ENCODE data around the gene FAM83F.

Gene FAM83F

GRCh38 chr22:40076702-40077645 is 82.2 kb downstream of the FAM83F start:
- peak; percentile 2 for DNase-seq

DNA sequence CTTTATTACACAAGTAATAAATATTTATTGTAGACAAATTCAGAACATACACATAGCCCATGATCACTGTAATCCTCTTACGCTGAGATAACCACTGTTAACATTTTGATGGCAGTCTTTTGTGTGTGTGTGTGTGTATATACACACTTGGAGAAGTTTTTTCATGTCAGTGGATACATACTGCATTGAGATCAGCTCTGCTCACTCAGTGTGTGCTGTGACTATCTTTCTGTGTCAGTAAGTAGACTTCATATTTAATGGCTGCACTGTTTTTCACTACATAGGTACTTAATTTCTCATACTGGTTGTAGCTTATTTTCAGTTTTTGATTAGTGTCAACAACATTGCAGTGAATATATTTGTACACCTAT is 82.9 kb downstream of the FAM83F start:
- no peak for DNase-seq

DNA sequence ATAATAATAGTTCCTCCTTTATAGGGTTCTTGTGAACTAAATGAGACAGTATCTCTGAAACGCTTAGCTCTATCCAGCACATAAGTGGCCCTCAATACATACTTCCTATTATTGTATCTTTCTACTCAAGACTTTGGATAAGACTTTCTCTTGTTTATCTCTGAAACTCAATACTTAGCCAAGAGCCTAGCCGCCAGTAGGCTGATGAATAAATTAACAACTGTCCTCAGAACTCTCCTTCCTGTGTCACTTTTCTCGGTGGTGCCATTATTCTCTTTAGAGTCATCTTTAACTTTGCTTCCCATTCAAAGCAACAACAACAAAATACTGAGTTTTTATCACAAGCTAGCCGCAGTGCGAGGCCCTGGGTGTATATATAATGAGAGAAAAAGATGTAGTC is 86.9 kb downstream of the FAM83F start:
- no peak for DNase-seq

DNA sequence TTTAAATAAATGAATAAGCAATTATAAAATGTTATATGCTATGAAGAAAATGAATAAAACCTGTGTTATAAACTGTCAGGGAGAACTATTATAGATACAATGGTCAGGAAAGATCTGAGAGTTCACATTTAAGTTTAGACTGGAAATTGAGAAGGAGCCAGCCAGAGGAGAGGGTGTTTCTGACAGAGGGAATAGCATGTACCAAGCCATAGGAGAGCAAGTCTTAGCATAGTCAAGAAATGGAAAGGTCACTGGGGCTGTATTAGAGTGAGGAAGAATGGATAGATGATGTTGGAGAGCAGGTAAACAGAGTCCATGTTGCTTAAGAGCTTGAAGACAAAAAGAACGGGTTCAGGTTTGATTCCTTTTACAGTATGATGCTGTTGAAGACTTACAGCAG is 87.4 kb downstream of the FAM83F start:
- no peak for DNase-seq

GRCh38 chr22:40083794-40084193 is 89.0 kb downstream of the FAM83F start:
- no peak for DNase-seq

- no peak for DNase-seq
Measured at GRCh38 chr22:40084246-40084645, 89.5 kb downstream of the FAM83F start.

DNA sequence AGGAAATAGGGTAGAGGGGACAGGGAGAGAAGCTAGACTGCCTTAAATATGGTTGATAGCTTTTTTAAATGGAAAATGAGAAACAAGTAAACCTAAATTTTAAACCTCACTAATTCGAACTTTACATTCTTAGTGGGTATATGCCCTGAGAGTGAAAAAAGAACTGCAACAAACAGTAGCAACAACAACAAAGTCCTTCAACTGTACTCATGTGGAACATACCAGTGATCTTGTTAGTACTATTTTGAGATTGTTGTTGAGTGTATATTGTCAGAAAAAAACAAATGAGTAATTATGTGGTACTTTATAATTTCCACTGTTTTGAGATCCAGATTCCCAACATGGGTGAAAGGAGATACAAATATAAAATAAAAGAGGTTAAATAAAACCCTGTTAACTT is 94.1 kb downstream of the FAM83F start:
- DNase-seq, result no peak

All from amniotic stem cell (primary cell).